ENCODE results near the gene MCM8. TPM values are rescaled to one million over a fixed set of nuclear protein-coding genes. Genes with fewer than 3 reads are reported as not detected.
A peak's percentile ranks its signal among the peaks of the same experiment; 100 is the strongest.
"Not testable (repeated sequence)": the region's sequence is repeated elsewhere in the genome, so short reads cannot be mapped to it uniquely, and the experiment has no call there.

MCM8 gene
- total RNA-seq, 2 donors from 2014 or later = 4.0 to 4.2 TPM

DNA sequence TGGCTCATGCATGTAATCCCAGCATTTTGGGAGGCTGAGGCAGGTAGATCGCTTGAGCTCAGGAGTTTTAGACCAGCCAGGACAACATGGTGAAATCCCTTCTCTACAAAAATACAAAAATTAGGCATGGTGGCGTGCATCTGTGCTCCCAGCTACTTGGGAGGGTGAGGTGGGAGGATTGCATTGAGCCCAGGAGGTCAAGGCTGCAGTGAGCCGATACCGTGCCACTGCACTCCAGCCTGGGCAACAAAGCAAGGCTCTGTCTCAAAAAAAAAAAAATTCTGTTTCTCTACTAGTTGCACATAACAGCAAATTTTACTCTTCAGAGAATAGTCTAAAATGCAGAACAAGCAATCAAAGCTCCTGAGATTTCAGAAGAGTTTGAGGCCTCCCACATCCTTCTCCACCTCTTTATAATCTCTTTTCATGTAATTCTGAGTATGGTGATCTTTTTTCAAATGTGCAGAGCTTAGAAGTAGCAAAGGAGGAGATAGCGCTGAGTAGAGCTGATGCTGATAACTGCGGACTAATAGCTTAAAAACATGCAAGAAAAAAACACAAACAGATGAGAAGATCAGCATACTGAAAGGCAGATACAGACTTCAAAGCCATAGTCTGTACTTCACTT, 80.1 kb downstream of the MCM8 start:
- Histone ChIP-seq H3K9me3 (no peaks in the 10 kb centered on the region), H3K27me3 (no peaks in the 10 kb centered on the region), H3K36me3 (peaks cover 22% of the 10 kb centered on the region), H3K4me3 (no peak overlapping the region), H3K27ac (peak overlapping the region in 1 of 2 donors; percentile 4), H3K4me1 (peaks cover 0 to 52% of the 10 kb centered on the region in 2 donors)
- TF ChIP-seq, protein P1, sequence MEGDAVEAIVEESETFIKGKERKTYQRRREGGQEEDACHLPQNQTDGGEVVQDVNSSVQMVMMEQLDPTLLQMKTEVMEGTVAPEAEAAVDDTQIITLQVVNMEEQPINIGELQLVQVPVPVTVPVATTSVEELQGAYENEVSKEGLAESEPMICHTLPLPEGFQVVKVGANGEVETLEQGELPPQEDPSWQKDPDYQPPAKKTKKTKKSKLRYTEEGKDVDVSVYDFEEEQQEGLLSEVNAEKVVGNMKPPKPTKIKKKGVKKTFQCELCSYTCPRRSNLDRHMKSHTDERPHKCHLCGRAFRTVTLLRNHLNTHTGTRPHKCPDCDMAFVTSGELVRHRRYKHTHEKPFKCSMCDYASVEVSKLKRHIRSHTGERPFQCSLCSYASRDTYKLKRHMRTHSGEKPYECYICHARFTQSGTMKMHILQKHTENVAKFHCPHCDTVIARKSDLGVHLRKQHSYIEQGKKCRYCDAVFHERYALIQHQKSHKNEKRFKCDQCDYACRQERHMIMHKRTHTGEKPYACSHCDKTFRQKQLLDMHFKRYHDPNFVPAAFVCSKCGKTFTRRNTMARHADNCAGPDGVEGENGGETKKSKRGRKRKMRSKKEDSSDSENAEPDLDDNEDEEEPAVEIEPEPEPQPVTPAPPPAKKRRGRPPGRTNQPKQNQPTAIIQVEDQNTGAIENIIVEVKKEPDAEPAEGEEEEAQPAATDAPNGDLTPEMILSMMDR (IDR thresholded peaks at IDR 0.05) = no peak
- DNase-seq (ENCODE audit: low spot score) = no peak

DNA sequence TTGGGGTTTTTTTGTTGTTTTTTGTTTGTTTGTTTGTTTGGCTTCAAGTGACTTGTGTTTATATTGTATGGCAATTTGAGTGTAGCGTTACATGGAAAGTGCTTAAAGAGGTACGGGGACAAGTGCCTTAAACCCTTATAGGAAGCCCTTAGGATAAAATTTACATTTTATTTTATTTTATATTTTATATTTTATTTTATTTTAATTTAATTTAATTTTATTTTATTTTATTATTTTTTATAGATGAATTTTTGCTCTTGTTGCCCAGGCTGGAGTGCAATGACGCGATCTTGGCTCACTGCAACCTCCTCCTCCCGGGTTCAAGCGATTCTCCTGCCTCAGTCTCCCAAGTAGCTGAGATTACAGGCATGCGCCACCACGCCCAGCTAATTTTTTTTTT, 82.5 kb downstream of the MCM8 start:
- not testable (repeated sequence) for DNase-seq (ENCODE audit: low spot score); H3K4me3 ChIP-seq; H3K27me3 ChIP-seq; H3K9me3 ChIP-seq
- Histone ChIP-seq H3K4me1 (peaks cover 0 to 44% of the 10 kb centered on the region in 2 donors), H3K27ac (peak overlapping the region; percentile 70 to 87), H3K36me3 (peaks cover 40% of the 10 kb centered on the region)

DNA sequence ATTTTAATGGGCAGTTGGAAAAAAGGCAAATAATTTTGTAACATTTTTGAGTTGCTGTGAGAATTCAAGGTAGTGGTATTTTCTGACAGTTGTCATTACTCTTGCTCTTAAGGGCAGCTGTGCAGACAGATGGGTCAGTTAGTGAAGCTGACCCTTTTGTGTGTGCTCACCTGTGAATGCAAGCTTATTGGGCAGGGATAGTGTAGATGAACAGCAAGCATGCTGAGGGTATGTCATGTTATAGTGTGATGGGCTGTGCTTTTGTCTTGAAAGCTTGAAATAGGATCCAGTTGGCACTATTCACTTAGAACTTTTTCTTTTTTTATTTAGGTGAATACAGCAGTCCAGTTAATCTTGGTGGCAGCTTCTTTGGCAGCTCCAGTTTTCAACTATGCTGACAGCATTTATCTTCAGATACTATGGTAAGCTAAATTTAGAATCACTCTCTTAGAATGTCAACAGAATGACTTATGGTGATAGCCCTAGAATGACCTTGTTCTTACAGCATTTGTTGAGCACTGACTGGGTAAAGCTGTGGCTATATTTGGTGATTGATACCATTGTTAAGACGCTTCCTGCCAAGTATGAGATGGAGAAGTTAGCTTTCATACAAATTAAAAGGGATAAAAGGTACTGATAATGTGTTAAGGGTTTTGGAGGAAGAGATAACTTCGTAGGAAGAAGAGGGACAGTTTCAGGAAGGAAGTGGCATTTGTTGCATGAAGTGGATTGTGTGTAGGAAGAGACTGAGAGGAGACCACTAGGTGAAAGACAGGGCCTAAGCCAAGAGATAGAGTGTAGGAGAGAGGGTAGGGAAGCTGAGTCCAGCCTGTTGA, 83.9 kb downstream of the MCM8 start:
- H3K27ac ChIP-seq = peak overlapping the region; percentile 70 to 87
- H3K27me3 ChIP-seq = no peaks in the 10 kb centered on the region
- H3K36me3 ChIP-seq = peaks cover 48% of the 10 kb centered on the region
- DNase-seq (ENCODE audit: low spot score) = no peak
- H3K4me3 ChIP-seq = no peak overlapping the region
- peaks cover 0 to 47% of the 10 kb centered on the region in 2 donors for H3K4me1 ChIP-seq
- no peaks in the 10 kb centered on the region for H3K9me3 ChIP-seq
- TF ChIP-seq, protein P1 (IDR thresholded peaks at IDR 0.05) = no peak

DNA sequence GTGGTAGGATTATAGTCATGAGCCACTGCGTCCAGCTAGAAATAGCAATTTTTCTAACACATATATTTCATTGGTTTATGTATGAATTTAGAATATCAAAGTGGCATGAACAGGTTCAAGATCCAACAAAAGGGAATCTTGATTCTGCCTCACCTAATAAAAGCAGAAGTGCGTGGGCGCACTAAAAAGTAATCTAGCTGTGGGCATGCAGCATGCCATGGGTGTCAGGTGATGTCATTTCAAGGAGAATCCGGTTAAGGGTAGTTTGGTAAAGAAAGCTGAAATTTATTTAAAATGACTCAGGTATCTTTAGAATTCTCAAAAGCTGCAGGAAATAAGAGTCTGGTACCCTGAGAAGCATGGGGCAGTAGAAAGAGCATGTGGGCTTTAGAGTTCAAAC, 85.8 kb downstream of the MCM8 start:
- TF ChIP-seq, protein P1 (IDR thresholded peaks at IDR 0.05) = no peak
- H3K27ac ChIP-seq = peak overlapping the region in 1 of 2 donors; percentile 87
- no peak for DNase-seq (ENCODE audit: low spot score)
- H3K4me1 ChIP-seq = peaks cover 0 to 35% of the 10 kb centered on the region in 2 donors
- H3K36me3 ChIP-seq = peaks cover 66% of the 10 kb centered on the region
- H3K9me3 ChIP-seq = no peaks in the 10 kb centered on the region
- no peaks in the 10 kb centered on the region for H3K27me3 ChIP-seq
- H3K4me3 ChIP-seq = no peak overlapping the region

DNA sequence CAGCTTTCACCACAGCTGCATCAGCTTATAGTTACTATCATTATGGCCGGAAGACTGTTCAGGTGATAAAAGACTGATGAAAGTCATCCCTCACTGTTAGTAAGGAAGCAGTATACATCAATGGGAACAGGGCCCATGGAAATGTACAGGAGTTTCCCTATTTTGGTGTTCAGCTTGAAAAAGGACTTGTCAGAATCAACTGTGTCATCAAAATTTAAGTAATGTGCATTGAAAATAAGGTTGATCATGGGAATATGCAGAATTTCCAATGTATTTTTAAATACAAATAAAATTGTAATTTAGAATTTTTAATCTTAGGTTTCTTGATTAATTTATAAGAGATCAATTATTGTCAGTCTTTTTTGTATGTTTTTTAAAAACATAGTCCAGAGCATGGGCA, 86.6 kb downstream of the MCM8 start:
- TF ChIP-seq, protein P1 (IDR thresholded peaks at IDR 0.05) = no peak
- H3K36me3 ChIP-seq = peaks cover 74% of the 10 kb centered on the region
- DNase-seq (ENCODE audit: low spot score) = no peak
- H3K27me3 ChIP-seq = no peaks in the 10 kb centered on the region
- H3K4me1 ChIP-seq = peaks cover 0 to 31% of the 10 kb centered on the region in 2 donors
- no peaks in the 10 kb centered on the region for H3K9me3 ChIP-seq
- H3K4me3 ChIP-seq = no peak overlapping the region
- H3K27ac ChIP-seq = no peak overlapping the region

DNA sequence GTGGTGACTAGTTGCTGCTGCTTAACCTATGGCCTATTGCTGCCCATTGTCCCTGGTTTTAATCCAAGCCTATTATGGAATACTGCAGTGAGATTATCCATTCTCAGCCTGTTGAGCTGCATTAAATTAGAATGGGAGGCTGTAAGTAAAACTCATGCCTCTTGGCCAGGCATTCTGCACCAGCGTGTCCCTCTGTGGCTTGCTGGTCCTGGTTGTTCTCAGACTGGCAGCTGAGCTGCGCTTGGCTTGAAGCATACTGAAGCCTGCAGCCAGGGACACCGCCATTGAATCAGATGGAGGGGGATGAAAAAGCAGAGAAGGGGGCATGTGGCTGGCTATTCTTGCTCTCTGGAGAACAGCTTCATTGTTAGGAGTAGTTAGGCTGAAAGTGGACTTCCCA, 87.8 kb downstream of the MCM8 start:
- DNase-seq (ENCODE audit: low spot score) = no peak
- Histone ChIP-seq H3K27me3 (no peaks in the 10 kb centered on the region), H3K9me3 (no peaks in the 10 kb centered on the region), H3K36me3 (peaks cover 75% of the 10 kb centered on the region), H3K27ac (peak overlapping the region; percentile 20 to 36), H3K4me1 (peaks cover 0 to 25% of the 10 kb centered on the region in 2 donors), H3K4me3 (no peak overlapping the region)
- TF ChIP-seq, protein P1 (IDR thresholded peaks at IDR 0.05) = no peak
